Activated CD8-positive, alpha-beta memory T cell treated with anti-CD3 and anti-CD28 coated beads, Interleukin-2, amount 50 U/mL, for 4 hours (primary cell): ENCODE results near the gene MYO3B.
"Not testable (repeated sequence)": the region's sequence is repeated elsewhere in the genome, so short reads cannot be mapped to it uniquely, and the experiment has no call there.

Experiments
- DNase-seq: peaks from one replicate; pipeline ENCODE4 v3.0.0-alpha.2; 2020

The MYO3B gene

GRCh38 chr2:170530803-170531564 lies 353.0 kb downstream of the MYO3B start:
- no peak for DNase-seq

- no peak for DNase-seq
Measured at GRCh38 chr2:170531876-170532275, 353.9 kb downstream of the MYO3B start.

GRCh38 chr2:170533156-170533555 lies 355.2 kb downstream of the MYO3B start:
- DNase-seq = no peak

- no peak for DNase-seq
Measured at GRCh38 chr2:170535552-170535951, 357.6 kb downstream of the MYO3B start.

- DNase-seq = no peak
Measured at GRCh38 chr2:170544817-170545216, 366.9 kb downstream of the MYO3B start.

GRCh38 chr2:170548304-170548703 lies 370.4 kb downstream of the MYO3B start:
- no peak for DNase-seq

GRCh38 chr2:170550501-170550900 lies 372.6 kb downstream of the MYO3B start:
- DNase-seq = no peak

- not testable (repeated sequence) for DNase-seq
Measured at GRCh38 chr2:170551899-170552298, 374.0 kb downstream of the MYO3B start.

- DNase-seq = no peak
Measured at GRCh38 chr2:170553748-170554147, 375.8 kb downstream of the MYO3B start.

- DNase-seq = no peak
Measured at GRCh38 chr2:170554278-170554955, 376.5 kb downstream of the MYO3B start.

- DNase-seq = no peak
Measured at GRCh38 chr2:170562928-170563327, 385.0 kb downstream of the MYO3B start.

GRCh38 chr2:170563401-170563800 lies 385.5 kb downstream of the MYO3B start:
- DNase-seq = no peak

- DNase-seq = no peak
Measured at GRCh38 chr2:170566138-170566537, 388.2 kb downstream of the MYO3B start.

- DNase-seq = no peak
Measured at GRCh38 chr2:170567429-170567828, 389.5 kb downstream of the MYO3B start.

GRCh38 chr2:170568511-170568910 lies 390.6 kb downstream of the MYO3B start:
- no peak for DNase-seq

GRCh38 chr2:170571612-170572011 lies 393.7 kb downstream of the MYO3B start:
- no peak for DNase-seq

GRCh38 chr2:170573671-170574070 lies 395.7 kb downstream of the MYO3B start:
- no peak for DNase-seq

GRCh38 chr2:170576296-170576695 lies 398.3 kb downstream of the MYO3B start:
- DNase-seq = no peak

- DNase-seq = no peak
Measured at GRCh38 chr2:170577356-170577755, 399.4 kb downstream of the MYO3B start.

- no peak for DNase-seq
Measured at GRCh38 chr2:170578606-170579005, 400.7 kb downstream of the MYO3B start.

- no peak for DNase-seq
Measured at GRCh38 chr2:170579511-170579910, 401.6 kb downstream of the MYO3B start.

- no peak for DNase-seq
Measured at GRCh38 chr2:170582313-170582712, 404.4 kb downstream of the MYO3B start.

GRCh38 chr2:170582751-170583463 lies 405.0 kb downstream of the MYO3B start:
- DNase-seq = no peak

- no peak for DNase-seq
Measured at GRCh38 chr2:170585067-170585466, 407.1 kb downstream of the MYO3B start.
